Stimulated activated CD4-positive, alpha-beta T cell treated with anti-CD3 and anti-CD28 coated beads, Interleukin-15, amount 100 ng/mL, for 1 hour (primary cell): Measurements from ENCODE around the gene LIN28B.
"Not testable (repeated sequence)": the region's sequence is repeated elsewhere in the genome, so short reads cannot be mapped to it uniquely, and the experiment has no call there.

Experiments
- DNase-seq, 2 donors: peaks; one replicate each; pipeline ENCODE4 v3.0.0-alpha.2; 2020; ENCODE audit warnings: low read depth in 1 of 2, low spot score in 1 of 2

LIN28B gene

DNA sequence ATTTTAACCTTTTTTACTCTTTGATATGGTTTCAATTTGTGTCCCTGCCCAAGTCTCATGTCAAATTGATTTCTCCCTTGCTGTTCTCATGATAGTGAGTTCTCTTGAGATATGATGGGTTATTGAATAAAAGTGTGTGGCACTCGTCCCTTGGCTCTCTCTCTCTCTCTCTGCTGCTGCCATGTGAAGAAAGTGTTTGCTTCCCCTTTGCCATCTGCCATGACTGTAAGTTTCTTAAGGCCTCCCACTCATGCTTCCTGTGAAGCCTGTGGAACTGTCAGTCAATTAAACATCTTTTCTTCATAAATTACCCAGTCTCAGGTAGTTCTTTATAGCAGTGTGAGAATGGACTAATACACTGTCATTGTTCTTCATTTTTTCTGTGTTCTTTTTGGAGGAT, 48.5 kb downstream of the LIN28B start:
- DNase-seq, result no peak

DNA sequence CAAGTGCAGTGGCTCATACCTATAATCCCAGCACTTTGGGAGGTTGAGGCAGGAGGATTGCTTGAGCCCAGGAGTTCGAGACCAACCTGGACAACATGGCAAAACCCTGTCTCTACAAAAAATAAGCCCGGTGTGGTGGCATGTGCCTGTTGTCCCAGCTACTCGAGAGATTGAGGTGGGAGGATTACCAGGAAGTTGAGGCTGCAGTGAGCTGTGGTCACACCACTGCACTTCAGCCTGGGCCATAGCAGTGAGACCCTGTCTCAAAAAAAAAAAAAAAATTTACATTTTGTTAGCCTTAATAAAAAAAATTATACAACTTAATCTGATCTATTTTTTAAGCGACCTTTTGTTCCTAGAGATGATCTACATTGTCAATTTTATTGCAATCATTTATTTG, 56.6 kb downstream of the LIN28B start:
- not testable (repeated sequence) for DNase-seq

DNA sequence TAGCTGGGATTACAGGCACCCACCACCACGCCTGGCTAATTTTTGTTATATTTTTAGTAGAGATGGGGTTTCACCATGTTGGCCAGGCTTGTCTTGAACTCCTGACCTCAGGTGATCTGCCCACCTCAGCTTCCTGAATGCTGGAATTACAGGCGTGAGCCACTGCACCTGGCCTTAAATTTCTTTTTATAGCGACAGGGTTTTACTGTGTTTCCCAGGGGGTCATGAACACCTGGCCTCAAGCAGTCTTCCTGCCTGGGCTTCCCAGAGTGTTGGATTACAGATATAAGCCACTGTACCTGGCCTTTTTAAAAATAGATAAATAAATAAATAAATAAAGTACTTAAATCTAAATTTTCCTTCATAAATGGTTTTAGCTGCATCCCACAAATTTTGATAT, 57.5 kb downstream of the LIN28B start:
- no peak for DNase-seq

DNA sequence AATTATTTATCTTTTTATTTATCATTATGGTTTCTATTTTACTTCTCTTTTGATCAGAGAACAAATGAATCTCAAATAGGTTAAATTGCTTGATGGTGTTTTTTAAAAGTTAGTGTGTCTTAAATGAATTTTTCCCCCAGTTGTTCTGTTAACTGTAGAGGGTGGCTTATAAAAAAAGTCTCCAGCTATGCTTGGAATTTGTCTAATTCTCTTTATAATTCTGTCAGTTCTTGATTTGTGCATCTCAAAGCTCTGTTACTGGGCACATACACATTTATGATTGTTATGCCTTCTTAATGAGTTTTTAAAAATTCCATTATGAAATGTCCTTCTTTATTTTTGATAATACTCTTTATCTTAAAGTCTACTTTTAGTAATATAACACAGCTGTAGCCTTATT, 58.0 kb downstream of the LIN28B start:
- no peak for DNase-seq

DNA sequence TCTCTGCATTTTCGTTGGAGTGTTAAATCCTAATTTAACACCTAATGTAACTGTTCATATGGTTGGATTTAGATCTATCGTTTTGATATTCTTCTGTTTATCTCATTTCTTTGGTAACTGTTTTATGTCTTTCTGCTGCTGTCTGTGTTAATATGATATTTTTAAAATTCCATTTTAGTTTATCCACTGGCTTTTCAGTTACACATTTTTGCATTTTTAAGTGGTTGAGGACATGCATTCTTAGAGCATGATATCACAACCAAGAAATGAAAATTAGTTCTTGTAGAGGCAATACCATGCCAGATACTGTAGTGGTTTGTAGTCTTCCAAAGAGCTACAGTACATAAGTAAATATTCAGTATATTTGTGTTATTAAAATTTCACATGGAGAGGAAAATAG, 58.6 kb downstream of the LIN28B start:
- DNase-seq, result no peak

DNA sequence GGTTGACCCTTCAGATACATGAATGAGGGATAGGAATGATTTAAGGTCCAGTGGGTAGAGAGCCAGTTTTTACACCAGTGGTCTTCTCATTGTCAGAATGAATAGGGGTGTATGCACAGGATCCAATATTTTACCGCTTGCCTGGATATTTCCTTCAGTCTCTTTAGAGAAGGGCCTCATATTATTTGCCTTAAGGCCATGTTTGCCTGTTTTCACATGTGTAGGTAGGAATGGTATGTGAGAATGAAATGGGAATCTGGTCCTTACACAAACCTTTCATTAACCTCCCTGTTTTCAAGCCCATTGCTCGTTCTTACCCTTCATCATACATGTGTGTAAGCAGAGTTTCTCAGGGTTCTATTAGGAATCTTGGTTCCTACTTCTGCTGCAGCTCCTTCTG, 62.4 kb downstream of the LIN28B start:
- no peak for DNase-seq

DNA sequence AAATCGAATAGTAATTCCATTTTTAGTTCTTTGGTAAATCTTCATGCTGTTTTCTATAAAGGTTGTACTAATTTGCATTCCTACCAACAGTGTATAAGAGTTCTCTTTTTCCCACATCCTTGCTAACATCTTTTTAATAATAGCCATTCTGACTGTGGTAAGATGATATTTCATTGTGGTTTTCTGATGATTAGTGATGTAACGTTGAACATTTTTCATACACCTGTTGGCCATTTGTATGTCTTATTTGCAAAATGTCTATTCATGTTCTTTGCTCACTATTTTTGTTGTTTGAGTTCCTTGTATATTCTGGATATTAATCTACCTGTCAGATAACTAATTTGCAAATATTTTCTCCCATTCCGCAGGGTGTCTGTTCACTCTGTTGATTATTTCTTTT, 64.5 kb downstream of the LIN28B start:
- DNase-seq, result no peak

DNA sequence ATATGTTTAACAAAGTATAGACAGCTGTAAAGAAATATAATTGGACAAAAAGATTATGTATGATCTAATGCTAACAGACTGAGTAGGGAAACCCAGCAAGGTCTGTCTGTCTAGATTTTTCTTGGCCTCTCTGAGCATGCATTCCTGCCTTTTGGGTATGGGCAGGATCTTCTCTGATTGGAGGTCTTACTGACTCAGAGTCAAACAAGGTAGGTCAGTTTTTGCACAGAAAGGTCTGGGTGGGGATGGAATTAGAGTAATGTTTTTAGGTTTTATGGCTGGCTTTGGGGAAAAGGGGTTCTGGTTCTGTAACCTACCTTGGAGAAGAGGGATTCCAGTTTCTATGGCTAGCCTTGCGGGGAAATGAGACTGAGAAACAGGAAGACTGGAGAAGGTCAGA, 65.5 kb downstream of the LIN28B start:
- DNase-seq, result no peak

DNA sequence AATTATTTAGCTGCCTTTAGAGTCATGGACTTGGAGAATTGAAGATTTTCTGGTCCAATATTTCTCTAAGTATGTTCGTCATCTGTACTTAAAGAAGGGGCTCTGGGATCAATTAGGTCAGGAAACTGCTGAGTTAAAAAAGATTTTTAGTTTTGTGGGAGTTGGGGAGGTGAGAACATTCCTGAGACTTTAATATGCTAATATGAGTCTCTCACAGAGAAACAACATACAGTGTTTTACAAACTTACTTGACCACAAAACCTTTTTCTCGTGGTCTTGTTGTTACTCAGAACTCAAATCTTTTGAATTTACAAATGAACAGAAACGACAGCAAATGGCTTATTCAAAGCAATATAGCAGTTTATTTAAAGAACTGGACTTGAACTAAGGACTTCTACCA, 67.9 kb downstream of the LIN28B start:
- DNase-seq, result no peak

DNA sequence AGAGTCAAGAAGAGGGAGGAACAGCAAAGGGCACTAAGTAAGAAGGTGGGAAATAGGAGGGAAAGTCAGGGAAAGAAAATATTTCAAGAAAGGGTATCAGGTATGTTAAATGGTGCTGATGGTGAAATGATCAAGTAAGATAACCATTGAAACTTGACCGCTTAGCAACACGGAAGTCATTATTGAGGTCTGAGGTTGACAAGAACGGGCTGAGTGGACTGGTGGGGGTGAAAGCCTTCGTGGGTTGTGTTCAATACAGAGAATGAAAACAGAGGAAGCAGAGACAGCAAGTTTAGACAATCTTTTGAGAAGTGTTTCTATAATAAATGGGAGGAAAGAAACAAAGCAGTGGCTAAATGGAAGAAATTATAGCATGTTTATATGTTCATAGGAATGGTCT, 72.0 kb downstream of the LIN28B start:
- DNase-seq, result no peak

DNA sequence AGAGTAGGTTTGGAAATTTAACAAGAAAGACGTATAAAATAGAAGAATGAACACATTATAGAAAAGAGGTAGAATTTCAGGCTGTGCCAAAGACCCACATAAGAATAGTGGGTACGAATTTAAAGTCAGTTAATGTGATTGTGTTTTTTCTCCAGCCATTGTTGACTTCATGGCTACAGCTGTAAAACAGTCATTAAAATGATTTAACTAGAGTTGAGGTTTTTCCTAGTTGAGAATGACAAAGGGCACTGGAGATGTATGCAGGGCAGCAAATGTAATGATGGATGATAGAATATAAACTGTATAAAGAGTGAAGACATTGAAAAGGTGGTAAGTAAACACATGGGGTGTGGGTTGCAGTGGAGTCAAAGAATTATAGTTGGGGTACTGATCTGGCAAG, 72.7 kb downstream of the LIN28B start:
- no peak for DNase-seq

DNA sequence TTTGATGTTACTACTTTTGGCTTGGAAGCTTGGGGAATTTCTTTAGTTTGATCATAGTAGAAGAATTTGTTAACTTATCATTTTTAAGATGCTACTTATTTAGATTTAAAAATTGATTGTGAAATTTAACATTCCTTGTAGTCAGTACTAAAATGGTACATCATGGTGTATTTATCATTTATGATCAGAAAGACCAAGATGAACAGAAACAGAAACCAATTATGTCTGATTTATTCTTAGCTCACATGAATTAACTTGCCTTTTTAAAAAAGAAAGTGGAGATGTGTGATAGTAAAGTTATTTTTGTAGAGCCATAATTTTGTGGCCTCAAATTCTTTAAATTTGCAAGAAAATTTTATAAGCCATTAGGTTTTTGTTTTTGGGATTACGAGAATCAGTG, 77.6 kb downstream of the LIN28B start:
- no peak for DNase-seq

DNA sequence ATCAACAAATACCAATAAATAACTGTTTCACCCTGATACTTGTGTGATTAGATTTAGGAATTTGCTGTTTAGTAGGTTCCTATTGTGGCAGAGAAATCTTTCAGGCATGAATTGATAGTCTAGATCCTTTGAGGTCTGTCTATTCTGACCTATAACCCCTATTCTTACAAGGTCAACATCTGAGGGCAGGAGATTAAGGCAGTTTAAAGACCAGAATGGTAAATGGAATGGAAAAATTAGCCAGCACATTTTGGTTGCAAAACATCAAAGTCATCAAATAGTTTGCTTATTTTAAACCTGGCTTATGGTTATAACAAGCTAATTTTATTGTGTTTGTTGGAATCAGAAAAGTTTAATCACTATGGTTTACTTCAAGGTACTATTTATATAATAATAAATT, 78.4 kb downstream of the LIN28B start:
- no peak for DNase-seq

DNA sequence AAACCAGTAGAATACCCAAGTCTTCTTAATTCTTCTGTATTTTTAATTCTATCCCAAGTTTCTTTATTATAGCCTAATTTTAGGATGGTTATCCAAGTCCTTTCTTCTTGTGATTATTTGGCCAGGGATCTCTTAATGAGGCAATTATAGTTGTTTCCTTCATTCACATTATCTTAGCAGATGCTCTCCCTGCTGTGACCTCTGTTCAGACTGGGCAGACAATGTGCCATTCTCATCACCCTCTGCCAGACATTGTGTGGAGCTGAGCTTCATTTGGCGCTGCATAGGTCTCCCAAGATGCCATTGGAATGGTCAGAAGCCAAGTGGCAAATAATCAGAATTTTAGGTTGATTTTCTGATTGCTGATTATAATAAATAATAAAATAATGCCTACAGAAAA, 79.4 kb downstream of the LIN28B start:
- DNase-seq, result no peak

DNA sequence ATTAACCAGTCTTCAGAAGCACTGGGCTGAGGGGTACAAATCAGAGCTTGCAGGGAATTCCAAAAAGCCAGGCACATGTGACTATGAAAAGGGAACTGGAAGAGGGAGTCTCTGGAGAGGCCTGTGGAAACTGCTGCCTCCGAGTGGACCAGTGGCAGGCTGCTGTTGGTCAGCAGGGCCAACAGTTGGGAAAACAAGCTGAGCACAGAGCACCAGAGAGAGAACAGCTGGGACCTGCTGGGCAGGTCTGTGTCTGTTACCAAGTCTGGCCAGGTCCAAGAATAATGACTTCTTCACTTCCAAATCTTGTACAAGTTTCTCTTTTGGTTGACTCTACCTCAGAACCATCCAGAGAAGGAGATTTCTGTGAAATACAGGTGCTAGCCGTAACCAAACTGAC, 81.4 kb downstream of the LIN28B start:
- no peak for DNase-seq

DNA sequence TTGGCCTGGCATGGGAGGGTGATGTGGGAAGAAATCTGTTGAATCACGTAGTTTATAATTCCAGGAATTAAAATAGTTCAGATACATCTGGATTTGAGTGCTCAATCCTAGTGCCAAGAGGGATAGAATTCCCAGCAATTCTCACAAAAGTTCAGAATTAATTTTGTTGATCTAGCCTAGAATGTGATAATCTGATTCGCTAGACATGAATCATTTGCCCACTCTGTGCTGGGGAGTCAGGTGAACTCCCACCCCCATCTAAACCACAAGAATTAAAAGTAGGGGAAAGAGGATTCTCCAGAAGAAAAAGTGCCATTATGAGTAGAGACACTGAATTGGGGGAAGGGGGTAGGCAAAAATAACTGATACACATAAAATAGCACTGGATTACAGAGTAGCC, 85.0 kb downstream of the LIN28B start:
- DNase-seq, result no peak

DNA sequence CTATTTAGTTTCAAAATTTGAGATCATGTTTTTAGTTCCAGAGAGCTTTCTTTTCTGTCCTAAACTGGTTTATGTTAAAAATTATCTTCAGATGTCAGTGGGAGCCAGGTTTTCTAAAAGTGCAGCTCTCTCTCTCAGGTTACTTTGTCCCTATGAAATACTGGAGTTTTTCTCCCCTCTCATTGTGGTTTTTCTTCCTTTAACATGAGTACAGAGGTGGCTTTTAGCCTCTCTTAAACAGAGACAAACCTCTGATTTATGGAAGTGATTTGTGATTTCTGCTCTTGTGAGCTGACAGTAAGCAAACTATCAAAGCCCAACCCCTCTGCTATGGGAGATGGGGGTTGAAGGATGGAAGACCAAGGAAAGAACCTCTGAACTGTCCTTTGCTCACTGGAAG, 85.7 kb downstream of the LIN28B start:
- no peak for DNase-seq

DNA sequence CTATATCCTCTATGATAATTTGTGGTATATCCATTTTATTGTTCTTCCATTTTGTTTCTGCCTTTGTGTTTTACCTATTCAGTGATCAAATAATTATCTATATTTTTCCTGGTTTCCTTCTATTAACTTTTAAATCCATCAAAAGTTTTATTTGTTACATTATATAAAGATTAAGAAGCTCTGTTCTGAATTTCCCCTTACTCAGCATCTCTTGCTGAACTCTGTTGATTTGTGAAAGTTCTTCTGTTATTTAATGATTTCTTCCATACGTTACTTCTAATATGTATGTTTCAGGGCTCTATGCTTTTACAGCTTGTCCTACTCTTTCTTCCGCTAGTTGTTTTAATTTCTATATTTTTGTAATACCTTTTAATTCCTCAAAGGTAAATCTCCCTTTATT, 87.1 kb downstream of the LIN28B start:
- DNase-seq, result no peak

DNA sequence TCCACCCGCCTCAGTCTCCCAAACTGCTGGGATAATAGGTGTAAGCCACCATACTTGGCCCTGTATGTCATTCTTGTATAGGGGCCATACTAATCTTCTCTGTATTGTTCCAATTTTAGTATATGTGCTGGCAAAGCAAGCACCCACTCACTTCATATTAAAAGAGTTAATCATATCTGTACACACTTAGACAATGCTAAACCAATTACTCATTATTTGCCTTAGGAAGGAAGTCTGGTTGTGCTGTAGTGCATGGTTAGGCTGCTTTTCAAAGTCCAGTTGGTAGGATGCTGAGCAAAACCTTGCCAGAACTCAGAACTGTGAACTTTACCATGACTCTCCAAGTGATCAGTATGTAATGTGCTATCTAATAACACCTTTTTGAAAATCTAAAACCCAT, 88.6 kb downstream of the LIN28B start:
- no peak for DNase-seq

DNA sequence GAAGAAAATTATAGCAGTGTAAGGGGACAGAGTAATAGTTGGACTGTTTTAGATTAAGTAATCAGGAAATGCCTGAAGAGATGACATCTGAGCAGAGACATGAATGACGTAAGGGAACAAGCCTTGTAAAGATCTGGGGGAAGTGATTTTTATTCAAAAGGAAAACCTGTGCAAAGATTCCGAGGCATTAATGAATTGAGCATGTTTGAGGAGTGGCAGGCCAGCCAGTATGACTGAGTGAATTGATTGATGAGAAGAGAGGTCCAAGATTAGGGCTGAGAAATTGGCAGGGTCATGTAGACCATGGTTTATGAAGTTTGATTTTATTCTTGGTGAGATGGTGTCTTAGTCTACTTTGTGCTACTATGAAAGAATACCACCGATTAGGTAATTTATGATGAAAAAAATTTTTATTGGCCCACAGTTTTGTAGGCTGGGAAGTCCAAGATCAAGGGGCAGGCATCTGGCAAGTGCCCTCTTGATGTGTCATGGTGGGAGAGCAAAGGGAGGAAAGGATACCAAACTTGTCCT, 95.1 kb downstream of the LIN28B start:
- no peak for DNase-seq

DNA sequence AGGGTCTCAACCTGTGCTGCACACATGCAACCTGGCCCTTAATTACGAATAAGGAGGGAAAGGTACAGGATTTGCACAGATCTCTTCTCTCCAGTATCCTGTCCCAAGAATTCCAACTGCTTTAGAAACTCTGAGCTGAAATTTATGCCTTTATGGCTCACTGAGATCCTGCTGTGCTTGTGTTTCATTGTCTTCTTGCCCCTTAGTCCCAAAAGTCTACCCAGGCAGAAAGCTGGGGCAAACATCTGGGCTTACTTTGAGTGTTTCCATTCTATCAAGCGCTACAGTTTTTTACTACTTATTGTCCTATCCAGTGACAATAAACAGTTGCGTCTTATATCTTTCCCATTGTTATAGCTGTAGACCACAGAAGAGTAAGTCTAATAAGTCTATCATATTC, 99.7 kb downstream of the LIN28B start:
- no peak for DNase-seq

DNA sequence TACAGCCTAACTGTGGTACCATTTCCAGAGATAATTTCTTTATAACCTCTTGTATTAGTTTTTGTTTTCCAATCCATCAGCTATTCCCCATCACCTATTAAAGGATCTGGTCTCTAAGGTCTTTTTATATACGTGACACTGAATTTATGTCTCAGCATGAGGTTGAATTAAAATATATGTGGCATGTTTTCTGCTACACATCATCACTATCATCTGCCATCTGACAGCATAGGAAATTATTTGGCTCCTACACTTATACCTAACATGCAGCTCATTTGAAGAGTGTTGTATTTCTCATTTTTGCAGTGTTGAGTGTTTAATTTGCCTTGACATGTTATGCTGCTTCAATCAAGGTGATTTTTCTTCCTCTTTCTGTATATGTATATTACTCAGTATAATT, 100.3 kb downstream of the LIN28B start:
- no peak for DNase-seq

DNA sequence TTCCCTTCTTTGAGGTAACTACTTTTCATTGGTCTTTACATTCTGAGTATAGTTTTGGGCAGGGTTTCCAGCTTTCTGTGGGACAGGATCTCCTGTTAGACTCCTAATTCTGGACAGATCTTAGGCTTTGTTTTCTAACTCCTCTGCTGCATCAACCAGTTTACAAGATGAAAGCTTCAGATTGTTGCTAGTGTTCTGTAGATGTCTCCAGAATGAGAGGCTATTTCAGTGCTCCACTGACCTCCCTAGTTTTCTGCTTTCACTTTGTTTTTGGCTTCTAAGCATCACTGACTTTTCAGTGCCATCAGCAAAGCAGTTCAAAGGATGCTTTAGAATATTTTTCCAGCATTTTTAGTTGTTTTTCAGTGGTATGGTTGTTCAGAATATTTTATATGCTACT, 101.4 kb downstream of the LIN28B start:
- no peak for DNase-seq

DNA sequence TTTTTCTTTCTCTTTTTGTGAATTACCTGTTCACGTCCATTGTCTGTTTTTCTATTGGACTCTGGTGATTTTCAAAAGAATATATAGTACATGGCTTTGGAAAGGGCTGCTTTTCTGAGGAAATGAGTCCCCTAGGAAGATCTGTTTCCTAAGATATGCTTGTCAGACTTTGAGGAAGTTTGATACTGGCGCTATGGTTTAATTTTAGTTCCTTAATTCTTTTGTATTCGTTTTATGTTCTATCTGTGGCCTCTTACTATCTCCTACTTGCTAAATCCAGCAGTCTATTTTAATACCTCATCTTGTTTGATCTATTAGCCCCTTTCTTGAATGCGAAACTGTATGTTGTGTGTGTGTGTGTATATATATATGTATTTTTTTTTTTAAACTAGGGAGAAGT, 101.9 kb downstream of the LIN28B start:
- DNase-seq, result no peak
